Measurements from ENCODE around the gene ADA.

Gene ADA

DNA sequence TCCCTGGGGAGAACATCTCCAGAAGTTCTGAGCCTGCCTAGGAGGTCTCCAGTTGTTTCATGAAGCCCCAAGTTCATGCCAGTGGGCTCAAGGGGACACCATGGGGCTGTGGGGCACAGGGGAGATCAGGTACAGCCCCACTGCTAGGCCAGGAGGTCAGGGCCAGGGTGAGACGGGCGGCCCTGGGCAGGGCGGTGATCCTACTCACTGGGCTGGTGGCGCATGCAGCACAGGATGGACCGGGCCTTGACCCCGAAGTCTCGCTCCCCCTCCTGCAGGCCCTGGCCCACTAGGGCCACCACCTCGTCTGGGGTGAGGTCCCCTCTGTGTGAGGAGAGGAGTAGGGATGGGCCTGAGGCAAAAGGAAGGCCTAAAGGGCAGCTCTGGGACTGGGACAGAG lies 26.1 kb downstream of the ADA start:
- Histone ChIP-seq H4K20me1 (ENCODE audit: control insufficient read depth, insufficient read depth, low read depth, low read length) (no peaks in the 10 kb centered on the region), H3K27ac (ENCODE audit: low read depth, low read length) (no peak overlapping the region), H3K4me1 (ENCODE audit: control insufficient read depth, low read length) (no peaks in the 10 kb centered on the region), H3K4me3 (ENCODE audit: low read length) (no peak overlapping the region), H3K9me2 (replicated peaks; ENCODE audit: control insufficient read depth, low read length) (no peaks in the 10 kb centered on the region), H3K79me2 (ENCODE audit: control insufficient read depth, low read length) (no peaks in the 10 kb centered on the region), H3K9me3 (ENCODE audit: control insufficient read depth, insufficient read depth, low read length) (peaks cover 12% of the 10 kb centered on the region; the same call in 1 of the 2 replicates), H3F3A (ENCODE audit: control insufficient read depth, insufficient read depth) (peaks cover 3% of the 10 kb centered on the region; the same call in 1 of the 2 replicates), H3K36me3 (ENCODE audit: control insufficient read depth, low read length) (peaks cover 28% of the 10 kb centered on the region), H3K4me2 (ENCODE audit: low read length) (no peak overlapping the region), H3K27me3 (ENCODE audit: control insufficient read depth, low read length) (no peaks in the 10 kb centered on the region)
- TF ChIP-seq, protein P1, sequence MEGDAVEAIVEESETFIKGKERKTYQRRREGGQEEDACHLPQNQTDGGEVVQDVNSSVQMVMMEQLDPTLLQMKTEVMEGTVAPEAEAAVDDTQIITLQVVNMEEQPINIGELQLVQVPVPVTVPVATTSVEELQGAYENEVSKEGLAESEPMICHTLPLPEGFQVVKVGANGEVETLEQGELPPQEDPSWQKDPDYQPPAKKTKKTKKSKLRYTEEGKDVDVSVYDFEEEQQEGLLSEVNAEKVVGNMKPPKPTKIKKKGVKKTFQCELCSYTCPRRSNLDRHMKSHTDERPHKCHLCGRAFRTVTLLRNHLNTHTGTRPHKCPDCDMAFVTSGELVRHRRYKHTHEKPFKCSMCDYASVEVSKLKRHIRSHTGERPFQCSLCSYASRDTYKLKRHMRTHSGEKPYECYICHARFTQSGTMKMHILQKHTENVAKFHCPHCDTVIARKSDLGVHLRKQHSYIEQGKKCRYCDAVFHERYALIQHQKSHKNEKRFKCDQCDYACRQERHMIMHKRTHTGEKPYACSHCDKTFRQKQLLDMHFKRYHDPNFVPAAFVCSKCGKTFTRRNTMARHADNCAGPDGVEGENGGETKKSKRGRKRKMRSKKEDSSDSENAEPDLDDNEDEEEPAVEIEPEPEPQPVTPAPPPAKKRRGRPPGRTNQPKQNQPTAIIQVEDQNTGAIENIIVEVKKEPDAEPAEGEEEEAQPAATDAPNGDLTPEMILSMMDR (IDR thresholded peaks at IDR 0.05; ENCODE audit: low read depth, low read length, poor library complexity, severe bottlenecking), result no peak

DNA sequence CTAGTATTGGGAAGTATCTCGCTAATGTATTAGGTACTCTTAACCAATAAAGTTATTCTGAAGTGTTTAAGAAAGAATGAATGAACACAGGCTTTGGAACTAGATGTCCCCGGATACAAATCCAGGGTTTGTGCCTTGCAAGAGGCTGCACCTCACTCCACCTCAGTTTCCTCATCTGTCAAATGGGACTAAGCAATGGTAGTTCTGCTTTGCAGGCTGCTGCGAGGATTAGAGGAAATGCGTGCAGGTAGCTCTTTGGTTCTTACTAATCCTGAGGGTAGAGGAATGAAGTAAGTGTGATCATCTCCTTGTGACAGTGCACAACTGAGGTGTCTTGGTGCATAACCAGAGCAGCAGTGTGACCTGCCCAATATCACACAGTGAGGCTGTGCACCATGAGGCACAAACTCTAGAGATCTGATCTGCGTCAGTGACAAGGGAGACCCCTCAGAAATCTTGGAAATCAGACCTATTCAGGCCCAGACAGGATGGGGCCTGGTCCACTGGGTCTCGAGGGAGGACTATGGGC lies 26.7 kb downstream of the ADA start:
- no peak overlapping the region for H3K4me3 ChIP-seq (ENCODE audit: low read length)
- peaks cover 12% of the 10 kb centered on the region; the same call in 1 of the 2 replicates for H3K9me3 ChIP-seq (ENCODE audit: control insufficient read depth, insufficient read depth, low read length)
- no peaks in the 10 kb centered on the region for H3K4me1 ChIP-seq (ENCODE audit: control insufficient read depth, low read length)
- no peak overlapping the region for H3K4me2 ChIP-seq (ENCODE audit: low read length)
- peaks cover 34% of the 10 kb centered on the region for H3K36me3 ChIP-seq (ENCODE audit: control insufficient read depth, low read length)
- peaks cover 4% of the 10 kb centered on the region; the same call in 1 of the 2 replicates for H3F3A ChIP-seq (ENCODE audit: control insufficient read depth, insufficient read depth)
- H3K9me2 ChIP-seq (replicated peaks; ENCODE audit: control insufficient read depth, low read length), result no peaks in the 10 kb centered on the region
- H3K79me2 ChIP-seq (ENCODE audit: control insufficient read depth, low read length), result no peaks in the 10 kb centered on the region
- H3K27ac ChIP-seq (ENCODE audit: low read depth, low read length), result no peak overlapping the region
- H3K27me3 ChIP-seq (ENCODE audit: control insufficient read depth, low read length), result no peaks in the 10 kb centered on the region
- no peaks in the 10 kb centered on the region for H4K20me1 ChIP-seq (ENCODE audit: control insufficient read depth, insufficient read depth, low read depth, low read length)
- no peak for TF ChIP-seq EZH2phosphoT487 (IDR thresholded peaks at IDR 0.05; ENCODE audit: borderline replicate concordance, low read length)
- TF ChIP-seq, protein P1 (IDR thresholded peaks at IDR 0.05; ENCODE audit: low read depth, low read length, poor library complexity, severe bottlenecking), result no peak

DNA sequence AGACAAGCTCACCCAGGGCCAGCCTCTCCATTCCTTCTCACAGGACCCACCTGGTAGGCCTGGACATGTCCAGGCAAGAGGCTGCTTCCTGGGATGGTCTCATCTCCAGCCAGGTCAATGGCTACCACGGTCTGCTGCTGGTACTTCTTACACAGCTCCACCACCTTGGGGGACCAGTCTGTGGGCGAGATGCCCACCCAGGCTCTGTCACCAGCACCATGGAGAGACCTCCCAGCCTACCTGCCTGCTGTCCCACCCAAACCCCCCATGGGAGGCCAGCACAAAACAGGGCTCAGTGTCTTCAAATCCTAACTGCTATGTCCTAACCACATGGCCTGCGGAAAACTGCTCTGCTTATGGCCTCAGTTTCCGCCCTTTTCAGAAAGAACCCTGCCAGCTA lies 27.3 kb downstream of the ADA start:
- Histone ChIP-seq H3K4me3 (ENCODE audit: low read length) (no peak overlapping the region), H3K4me2 (ENCODE audit: low read length) (no peak overlapping the region), H3K27ac (ENCODE audit: low read depth, low read length) (no peak overlapping the region), H4K20me1 (ENCODE audit: control insufficient read depth, insufficient read depth, low read depth, low read length) (no peaks in the 10 kb centered on the region), H3K9me2 (replicated peaks; ENCODE audit: control insufficient read depth, low read length) (no peaks in the 10 kb centered on the region), H3K36me3 (ENCODE audit: control insufficient read depth, low read length) (peaks cover 39% of the 10 kb centered on the region), H3K27me3 (ENCODE audit: control insufficient read depth, low read length) (no peaks in the 10 kb centered on the region), H3F3A (ENCODE audit: control insufficient read depth, insufficient read depth) (peaks cover 4% of the 10 kb centered on the region; the same call in 1 of the 2 replicates), H3K4me1 (ENCODE audit: control insufficient read depth, low read length) (no peaks in the 10 kb centered on the region), H3K79me2 (ENCODE audit: control insufficient read depth, low read length) (no peaks in the 10 kb centered on the region), H3K9me3 (ENCODE audit: control insufficient read depth, insufficient read depth, low read length) (peaks cover 12% of the 10 kb centered on the region; the same call in 1 of the 2 replicates)
- no peak for TF ChIP-seq EZH2phosphoT487 (IDR thresholded peaks at IDR 0.05; ENCODE audit: borderline replicate concordance, low read length)
- TF ChIP-seq, protein P1 (IDR thresholded peaks at IDR 0.05; ENCODE audit: low read depth, low read length, poor library complexity, severe bottlenecking), result no peak

Measured in DOHH2 (cell line).